ENCODE measurements around the gene CAVIN2. TPM values are rescaled to one million over a fixed set of nuclear protein-coding genes. Genes with fewer than 3 reads are reported as not detected.

CAVIN2 gene
- polyA plus RNA-seq, 1 of the 3 experiments (the other 2 are of a cell fraction): 1.5 TPM

- TF ChIP-seq ZBTB33 (IDR thresholded peaks at IDR 0.05; ENCODE audit: borderline replicate concordance, low read depth) (no peak), JUND (IDR thresholded peaks at IDR 0.05) (peak; percentile 89), FOXJ3 (CRISPR knock-in tag; IDR thresholded peaks at IDR 0.05) (no peak), EP300 (IDR thresholded peaks at IDR 0.05; ENCODE audit: borderline replicate concordance in 1 of 2, low read depth in 1 of 2, low read length in 1 of 2) (peak; percentile 54 to 90), ELF1 (IDR thresholded peaks at IDR 0.05) (peak; percentile 72), NFIC (IDR thresholded peaks at IDR 0.05; ENCODE audit: borderline replicate concordance) (peak; percentile 75), FOXM1 (IDR thresholded peaks at IDR 0.05; ENCODE audit: low read depth) (peak; percentile 73; the same call in 1 of the 2 replicates), MEF2A (IDR thresholded peaks at IDR 0.05; ENCODE audit: borderline replicate concordance, low read depth) (peak; percentile 46; the same call in 1 of the 2 replicates), POLR2AphosphoS5 (IDR thresholded peaks at IDR 0.05; ENCODE audit: low read depth, low read length) (peak; percentile 60; the same call in 1 of the 2 replicates), RAD21 (IDR thresholded peaks at IDR 0.05; ENCODE audit: low read length) (no peak), TCF12 (IDR thresholded peaks at IDR 0.05) (peak; percentile 89), TAF1 (IDR thresholded peaks at IDR 0.05; ENCODE audit: borderline replicate concordance, low read depth, low read length) (0 out of 2 replicates have a peak, but pooled peaks have one; percentile 31), RCOR1 (IDR thresholded peaks at IDR 0.05; ENCODE audit: low read length) (no peak), GABPA (IDR thresholded peaks at IDR 0.05; ENCODE audit: low read depth) (no peak), SIN3A (IDR thresholded peaks at IDR 0.05; ENCODE audit: borderline replicate concordance, low read depth, low read length) (0 out of 2 replicates have a peak, but pooled peaks have one; percentile 28), FOSL2 (IDR thresholded peaks at IDR 0.05; ENCODE audit: borderline replicate concordance, low read depth) (peak; percentile 91), CHD2 (IDR thresholded peaks at IDR 0.05; ENCODE audit: low read length, partially characterized antibody) (no peak)
- TF ChIP-seq, protein P1, sequence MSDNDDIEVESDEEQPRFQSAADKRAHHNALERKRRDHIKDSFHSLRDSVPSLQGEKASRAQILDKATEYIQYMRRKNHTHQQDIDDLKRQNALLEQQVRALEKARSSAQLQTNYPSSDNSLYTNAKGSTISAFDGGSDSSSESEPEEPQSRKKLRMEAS (IDR thresholded peaks at IDR 0.05; ENCODE audit: low read depth): peak; percentile 88
- TF ChIP-seq, protein P2, sequence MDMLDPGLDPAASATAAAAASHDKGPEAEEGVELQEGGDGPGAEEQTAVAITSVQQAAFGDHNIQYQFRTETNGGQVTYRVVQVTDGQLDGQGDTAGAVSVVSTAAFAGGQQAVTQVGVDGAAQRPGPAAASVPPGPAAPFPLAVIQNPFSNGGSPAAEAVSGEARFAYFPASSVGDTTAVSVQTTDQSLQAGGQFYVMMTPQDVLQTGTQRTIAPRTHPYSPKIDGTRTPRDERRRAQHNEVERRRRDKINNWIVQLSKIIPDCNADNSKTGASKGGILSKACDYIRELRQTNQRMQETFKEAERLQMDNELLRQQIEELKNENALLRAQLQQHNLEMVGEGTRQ (IDR thresholded peaks at IDR 0.05; ENCODE audit: borderline replicate concordance, low read depth, low read length): no peak
- TF ChIP-seq, protein P3, sequence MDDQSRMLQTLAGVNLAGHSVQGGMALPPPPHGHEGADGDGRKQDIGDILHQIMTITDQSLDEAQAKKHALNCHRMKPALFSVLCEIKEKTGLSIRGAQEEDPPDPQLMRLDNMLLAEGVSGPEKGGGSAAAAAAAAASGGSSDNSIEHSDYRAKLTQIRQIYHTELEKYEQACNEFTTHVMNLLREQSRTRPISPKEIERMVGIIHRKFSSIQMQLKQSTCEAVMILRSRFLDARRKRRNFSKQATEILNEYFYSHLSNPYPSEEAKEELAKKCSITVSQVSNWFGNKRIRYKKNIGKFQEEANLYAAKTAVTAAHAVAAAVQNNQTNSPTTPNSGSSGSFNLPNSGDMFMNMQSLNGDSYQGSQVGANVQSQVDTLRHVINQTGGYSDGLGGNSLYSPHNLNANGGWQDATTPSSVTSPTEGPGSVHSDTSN (IDR thresholded peaks at IDR 0.05): peak; percentile 69
These were observed 20.0 kb upstream of the CAVIN2 start (continued) for GRCh38 chr2:191866675-191867506.

Measured in SK-N-SH (cell line).